GM21423 (cell line): Measurements from ENCODE around the gene KRTAP10-3.
"Not testable (repeated sequence)": the region's sequence is repeated elsewhere in the genome, so short reads cannot be mapped to it uniquely, and the experiment has no call there.

Source experiments
- ATAC-seq: cut with Tn5 transposase; IDR thresholded peaks from one replicate; pipeline ENCODE4 v1.9.1; 2021; ENCODE audit warnings: mild to moderate bottlenecking, moderate library complexity; ENCODE audit not compliant: unreplicated experiment

The KRTAP10-3 gene

DNA sequence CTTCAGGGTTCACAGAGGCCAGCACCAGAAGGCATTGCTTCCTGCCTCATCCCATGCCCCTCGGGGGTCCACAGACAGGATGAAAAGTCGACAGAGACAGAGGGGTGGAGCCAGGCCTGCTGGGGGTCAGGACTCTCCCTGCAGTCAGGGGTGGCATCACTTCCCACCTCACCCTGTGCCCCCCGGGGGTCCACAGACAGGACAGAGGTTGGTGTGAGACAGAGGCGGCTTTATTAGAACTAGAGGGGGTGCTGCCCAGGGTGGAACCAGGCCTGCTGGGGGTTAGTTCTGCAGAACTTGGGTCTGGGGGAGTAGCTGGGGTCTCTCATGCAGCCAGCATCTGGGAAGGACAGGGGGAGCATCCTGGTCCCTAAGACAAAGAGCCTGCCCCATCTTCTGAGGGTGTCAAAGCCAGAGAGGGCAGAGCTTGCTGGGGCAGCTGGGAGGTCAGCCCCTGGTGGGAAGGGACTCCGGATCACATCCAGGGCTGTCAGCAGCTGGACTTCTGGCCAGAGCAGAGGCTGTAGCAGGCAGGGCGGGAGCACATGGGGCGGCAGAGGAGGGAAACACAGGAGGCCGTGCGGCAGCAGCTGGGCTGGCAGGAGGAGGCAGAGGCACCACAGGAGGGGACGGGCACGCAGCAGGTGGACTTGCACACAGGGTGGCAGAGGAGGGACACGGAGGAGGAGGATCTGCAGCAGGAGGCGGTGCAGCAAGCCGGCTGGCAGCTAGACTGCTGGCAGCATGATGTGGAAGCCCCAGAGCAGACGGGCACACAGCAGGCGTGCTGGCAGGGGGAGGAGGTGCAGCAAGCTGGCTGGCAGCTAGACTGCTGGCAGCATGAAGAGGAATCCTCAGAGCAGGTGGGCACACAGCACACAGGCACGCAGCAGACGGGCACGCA, 32.6 kb upstream of the KRTAP10-3 start:
- ATAC-seq: not testable (repeated sequence)

DNA sequence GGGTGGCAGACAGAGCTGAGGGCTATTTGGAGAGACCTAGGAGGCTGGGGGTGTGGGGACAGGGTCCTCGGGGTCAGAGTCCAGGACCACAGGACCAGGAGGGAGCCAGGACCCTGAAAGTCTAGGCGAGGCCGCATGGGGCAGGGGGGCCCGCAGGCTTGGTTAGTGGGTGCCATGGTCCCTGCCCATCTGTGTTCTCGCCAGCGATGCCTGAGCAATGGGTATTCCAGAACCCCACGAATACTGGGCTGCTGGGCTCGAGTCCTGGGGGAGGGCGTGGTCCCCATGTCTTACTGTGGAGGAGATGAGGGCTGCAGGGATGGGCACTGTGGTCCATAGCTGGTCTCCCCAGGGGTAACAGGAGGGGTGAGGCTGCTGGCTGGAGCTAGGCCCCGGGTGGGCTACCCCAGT, 31.7 kb upstream of the KRTAP10-3 start:
- no peak for ATAC-seq

DNA sequence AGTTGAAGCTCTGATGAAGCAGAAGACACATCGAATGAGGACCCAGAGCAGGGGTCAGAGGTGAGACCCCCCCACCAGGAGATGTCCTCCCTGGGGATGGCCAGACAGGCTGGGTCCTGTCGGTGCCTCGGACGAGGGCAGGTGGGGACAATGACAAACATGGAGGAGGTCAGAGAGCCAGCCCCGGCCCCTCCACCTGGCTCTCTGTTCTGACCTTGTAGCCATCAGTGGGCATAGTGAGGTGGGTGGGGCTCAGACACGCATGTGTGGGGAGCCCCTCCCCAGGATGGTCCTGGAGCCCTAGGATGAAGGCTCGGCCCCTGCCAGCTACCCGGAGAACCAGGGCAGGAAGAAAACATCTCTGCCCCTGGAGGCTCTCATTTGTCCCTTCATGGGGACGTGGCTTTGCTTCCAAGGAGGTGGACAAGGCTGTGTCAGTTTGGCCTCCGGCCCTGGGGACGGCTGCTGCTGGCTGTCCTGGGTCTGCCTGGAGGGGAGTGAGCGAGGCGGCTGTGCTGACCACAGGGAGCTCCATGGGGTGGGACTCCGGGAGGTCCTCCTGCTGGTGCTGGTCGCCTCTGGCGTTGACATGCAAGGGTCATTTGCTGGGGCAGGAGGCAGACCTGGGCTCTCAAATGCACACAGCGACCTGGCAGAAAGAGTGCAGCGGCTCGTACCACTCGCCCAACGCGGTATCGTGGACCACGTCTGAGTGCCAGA, 31.2 kb upstream of the KRTAP10-3 start:
- no peak for ATAC-seq

DNA sequence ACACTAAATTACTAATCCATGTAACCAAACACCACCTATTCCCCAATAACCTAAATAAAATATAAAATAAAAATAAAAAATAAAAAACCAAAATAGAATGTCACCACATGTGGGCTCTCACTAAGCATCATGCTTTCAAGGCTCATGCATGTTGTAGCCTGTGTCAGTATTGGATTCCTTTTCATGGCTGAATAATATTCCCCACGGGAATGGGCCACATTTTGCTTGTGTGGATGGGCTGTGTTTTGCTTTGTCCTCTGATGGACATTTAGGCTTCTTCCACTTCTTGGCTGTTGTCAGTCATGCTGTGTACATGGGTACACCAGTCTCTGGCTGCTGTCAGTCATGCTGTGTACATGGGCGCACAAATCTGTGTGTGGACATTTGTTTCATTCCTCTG, 30.5 kb upstream of the KRTAP10-3 start:
- ATAC-seq: no peak

DNA sequence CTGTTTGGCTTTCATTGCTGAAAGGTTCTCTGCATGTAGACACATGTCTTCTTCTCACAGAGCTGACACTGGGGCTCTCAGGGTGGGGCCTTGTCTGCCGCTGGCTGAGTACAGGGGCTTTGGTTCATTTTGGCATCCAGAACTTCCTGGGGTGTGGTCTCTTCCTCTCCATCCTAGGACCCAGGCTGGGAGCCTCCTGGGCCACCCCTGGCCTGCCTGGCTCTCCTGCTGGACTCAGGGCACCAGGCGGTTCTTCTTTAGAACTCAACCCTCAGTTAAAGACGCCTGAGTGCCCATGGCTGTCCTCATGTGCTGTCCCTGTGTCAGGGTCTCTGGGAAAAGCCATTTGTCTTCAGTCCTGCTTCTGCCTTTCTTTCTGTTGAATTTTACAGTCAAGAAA, 27.3 kb upstream of the KRTAP10-3 start:
- no peak for ATAC-seq

DNA sequence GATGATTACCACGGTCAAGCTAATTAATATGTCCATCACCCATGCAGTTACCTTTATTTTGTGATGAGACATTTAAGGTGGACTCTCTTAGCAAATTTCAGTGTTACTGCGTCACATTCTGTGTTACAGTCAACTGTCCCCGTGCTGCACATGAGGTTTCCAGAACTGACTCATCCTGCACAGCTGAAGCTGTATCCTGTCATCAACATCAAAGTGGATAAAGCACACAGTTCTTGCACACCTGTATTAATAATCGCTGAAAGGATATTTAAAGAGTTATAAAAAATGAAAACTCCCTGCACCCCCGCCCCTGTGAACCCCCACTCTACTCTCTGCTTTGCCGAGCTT, 25.2 kb upstream of the KRTAP10-3 start:
- ATAC-seq: no peak

DNA sequence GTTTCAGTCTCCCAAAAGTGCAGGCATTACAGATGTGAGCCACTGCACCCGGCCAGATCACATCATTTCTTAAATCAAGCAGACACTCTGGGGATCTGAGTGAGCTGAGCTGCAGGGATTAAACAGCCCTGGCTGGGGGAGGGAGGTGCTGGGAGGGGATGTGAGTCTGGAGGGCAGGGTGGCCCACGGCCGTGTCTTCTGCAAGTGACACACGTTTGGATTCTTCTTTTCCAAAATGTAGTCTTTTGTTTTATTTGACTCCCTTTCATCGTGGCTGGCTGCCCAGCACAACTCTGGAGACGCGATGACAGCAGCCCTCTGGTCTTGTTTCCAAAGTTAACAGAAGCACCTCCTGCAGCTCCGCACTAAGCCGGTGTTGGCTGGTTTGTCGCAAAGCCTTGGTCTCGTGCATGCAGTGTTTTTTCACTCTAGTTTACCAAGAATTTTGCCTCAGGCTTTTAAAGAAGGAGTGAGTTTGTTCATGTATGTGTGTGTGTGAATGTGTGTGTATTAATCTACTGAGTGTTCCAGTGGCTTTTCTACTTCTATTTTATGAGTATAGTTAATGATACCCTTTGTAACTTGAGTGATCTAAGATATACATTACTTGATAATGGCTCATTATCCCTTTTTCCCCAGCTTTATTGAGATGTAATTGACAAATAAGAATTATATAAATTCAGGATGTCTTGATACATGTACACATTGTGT, 24.6 kb upstream of the KRTAP10-3 start:
- ATAC-seq: no peak

DNA sequence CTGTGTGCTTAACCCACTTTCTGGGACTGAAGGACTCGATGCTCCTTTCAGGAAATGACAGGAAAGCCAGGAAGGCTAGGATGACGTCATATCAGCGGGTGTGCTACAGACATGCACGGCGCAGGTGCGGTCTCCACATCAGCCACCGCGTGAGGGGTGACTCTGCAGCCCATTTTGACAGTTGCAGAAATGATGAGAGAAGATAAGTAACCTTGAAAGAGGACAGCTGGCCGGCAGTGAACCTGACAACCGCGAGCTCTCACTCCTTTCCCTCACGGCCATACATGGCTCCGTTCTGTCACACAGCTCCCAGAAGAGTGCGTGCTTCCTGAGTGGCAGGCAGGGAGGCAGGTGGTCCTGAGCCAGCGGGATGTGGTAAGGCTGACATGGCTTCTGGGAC, 23.5 kb upstream of the KRTAP10-3 start:
- no peak for ATAC-seq

DNA sequence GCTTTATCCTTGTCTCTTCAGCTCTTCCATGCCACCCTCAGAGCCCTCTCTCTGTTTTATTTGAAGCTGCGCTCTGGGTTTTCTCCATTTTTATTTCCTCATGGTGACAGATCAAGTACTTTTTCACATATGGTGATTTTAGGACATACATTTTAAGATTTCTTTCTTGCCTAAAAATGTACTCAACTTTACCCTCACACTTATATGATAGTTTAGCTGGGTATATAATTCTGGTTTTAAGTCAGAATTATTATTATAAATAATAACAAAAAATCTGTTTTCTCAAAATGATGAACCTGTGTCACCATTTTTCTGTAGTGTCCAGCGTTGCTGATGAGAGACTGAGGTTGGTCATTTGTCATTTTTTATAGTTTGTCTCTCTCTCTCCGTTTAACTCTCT, 22.6 kb upstream of the KRTAP10-3 start:
- no peak for ATAC-seq

DNA sequence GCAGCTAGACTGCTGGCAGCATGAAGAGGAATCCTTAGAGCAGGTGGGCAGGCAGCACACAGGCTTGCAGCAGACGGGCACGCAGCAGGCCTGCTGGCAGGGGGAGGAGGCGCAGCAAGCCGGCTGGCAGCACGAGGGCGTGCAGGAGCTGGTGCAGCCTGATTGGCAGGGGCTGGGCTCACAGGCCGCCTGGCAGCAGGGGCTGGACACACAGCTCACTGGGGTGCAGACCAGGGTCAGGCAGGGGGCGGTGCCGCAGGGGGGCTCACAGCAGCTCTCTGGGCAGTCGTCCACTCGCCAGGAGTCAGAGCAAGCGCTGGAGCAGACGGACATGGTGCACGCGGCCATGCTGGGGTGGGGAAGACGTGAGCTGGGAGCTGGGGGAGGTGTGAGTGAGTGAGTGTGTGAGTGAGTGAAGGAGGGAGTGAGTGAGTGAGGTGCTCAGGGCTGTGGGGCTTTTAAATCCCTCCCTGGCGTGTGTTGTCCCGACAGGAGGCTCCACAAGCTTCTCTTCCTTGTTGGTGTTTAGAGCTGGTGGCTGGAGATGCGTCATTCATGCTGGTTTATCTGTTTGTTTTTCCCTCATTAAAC, 21.7 kb upstream of the KRTAP10-3 start, which contains the start of gene KRTAP10-5:
TSS of gene KRTAP10-5 (minus strand) at position 374 of the 591 bp plus-strand sequence. CDS start at position 348, 26 bp downstream.
- not testable (repeated sequence) for ATAC-seq

DNA sequence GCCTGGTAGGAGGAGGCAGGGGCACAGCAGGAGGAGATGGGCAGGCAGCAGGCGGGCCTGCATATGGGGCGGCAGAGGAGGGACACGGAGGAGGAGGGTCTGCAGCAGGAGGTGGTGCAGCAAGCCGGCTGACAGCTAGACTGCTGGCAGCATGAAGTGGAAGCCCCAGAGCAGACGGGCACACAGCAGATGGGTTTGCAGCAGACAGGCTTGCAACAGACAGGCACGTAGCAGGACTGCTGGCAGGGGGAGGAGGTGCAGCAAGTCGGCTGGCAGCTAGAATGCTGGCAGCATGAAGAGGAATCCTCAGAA, 21.2 kb upstream of the KRTAP10-3 start:
- no peak for ATAC-seq

DNA sequence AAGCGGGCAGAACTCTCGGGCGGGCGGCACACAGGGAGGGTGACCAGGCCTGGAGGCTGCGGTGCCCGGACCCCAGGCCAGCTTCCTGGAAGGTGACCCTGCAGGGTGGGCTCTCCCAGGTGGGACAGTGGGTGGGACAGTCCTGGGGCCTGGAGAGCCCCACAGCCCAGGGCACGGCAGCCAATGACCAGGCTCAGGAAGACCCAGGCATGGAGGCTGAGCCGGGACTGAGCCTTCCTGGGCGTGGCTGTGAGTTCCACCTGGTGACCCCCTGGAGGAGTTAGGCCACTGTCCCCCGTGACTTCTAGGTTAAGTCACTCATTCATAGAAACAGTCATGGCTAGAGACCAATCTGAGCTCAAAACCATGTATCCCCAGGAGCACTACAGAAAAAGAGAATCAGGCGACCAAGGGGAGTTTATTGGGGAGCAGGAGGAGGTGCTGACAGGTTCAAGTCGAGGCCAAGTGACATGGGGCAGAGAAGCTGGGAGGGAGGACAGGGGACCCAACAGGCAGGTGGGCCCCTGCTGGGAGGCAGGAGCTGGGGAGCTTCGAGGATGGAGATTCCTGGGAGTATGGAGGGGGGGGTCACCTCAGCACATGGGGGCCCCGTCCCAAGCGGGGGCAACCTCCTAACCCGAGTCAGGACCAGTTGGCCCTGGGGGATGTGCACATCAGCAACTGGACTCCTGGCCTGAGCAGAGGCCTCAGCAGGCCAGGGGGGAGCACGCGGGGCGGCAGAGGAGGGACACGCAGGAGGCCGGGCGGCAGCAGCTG, 20.6 kb upstream of the KRTAP10-3 start:
- ATAC-seq: no peak

DNA sequence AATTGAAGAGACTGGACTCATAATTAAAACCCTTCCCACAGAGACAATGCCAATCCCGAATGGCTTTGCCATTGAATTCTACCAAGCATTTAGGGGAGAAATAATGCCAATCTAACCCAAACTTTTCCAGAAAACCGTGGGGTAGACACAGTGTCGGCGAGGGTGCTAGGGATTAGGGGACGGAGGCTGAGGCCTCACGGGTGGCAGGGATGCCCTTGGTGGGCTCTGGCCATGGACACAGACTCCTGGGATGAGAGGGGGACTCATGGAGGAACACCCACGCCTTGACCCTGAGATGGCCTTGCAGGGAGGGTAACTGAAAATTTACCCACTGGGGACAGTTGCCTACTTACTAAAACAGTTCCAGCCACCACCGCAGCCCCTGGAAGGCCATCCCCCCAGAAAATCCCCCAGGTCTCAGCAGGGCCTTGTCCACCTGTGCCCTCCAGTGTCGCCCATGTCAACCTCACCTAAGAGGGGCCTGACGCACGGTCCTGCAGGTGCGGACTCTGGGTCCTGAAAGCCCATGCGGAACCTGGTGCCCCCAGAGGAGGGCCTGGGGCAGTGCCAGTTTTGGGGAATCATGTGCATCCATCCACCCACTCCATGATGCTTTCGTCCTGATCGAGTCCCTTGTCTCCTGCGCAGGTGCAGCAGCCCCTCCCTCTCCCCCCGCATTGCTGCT, 19.9 kb upstream of the KRTAP10-3 start:
- ATAC-seq: no peak

DNA sequence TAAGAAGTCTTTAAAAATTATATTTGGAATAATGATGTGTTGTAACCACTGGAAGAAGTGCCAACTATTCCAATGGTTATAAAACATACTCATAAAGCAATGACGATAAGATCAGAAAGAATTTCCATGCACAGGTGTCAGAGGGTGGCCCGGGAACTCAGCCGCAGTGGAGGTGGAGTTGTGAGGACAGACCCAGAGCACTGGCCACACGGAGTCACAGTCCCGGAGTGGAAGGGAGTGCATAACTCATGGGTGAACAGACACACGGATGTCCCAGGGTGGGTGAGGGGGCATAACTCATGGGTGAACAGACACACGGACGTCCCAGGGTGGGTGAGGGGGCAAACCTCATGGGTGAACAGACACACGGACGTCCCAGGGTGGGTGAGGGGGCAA, 17.4 kb upstream of the KRTAP10-3 start:
- no peak for ATAC-seq

DNA sequence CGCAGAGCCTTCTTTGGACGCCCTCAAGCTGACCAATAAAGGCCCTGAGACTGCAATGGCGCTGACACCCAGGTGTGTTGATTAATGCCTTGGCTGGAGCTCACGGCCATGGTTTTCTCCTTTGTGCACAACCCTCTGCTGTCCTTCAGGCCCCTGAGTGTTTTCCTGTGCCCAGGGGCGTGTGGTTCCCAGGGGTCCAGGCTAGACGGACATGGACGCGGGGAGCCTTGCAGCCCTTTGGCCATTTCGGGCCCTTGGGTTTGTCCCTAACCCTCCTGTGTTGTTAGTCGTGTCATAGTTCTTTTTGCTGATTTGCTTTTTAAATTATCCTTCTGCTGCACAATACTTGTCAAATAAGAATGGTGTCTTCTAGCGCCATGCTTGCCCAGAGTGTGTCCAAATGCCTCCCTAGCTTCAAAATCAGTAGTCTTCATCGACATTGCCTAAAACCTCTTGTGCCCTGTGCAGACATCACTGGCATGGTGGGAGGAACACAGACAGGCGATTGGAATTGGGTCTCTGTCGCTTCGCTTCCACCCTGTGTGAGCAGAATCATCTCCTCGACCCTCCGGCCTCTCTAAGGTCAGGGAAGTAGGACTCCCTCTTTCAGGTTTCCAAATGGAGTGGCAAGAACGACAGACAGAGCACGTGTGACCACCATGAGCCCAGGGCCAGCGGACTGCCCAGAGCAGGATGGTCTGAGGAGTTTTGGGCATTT, 16.9 kb upstream of the KRTAP10-3 start:
- ATAC-seq: no peak

DNA sequence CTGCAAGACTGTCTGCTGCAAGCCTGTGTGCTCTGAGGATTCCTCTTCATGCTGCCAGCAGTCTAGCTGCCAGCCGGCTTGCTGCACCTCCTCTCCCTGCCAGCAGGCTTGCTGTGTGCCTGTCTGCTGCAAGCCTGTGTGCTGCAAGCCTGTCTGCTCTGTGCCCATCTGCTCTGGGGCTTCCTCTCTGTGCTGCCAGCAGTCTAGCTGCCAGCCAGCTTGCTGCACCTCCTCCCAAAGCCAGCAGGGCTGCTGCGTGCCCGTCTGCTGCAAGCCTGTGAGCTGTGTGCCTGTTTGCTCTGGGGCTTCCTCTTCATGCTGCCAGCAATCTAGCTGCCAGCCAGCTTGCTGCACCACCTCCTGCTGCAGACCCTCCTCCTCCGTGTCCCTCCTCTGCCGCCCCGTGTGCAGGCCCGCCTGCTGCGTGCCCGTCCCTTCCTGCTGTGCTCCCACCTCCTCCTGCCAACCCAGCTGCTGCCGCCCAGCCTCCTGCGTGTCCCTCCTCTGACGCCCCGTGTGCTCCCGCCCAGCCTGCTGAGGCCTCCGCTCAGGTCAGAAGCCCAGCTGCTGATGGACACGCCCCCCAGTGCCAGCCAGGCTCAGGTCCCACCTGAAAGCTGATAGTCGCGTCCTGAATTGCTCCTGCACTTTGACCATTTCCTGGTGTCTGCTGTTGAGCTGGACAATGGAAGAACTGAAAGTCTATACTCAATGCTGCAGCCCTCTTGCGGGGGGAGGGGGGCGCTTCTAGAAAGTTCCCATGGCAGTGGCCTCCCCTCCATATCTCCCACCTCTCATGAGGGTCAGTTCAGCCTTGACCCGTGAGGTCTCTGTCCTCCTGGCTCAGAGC, 16.1 kb upstream of the KRTAP10-3 start:
- no peak for ATAC-seq

DNA sequence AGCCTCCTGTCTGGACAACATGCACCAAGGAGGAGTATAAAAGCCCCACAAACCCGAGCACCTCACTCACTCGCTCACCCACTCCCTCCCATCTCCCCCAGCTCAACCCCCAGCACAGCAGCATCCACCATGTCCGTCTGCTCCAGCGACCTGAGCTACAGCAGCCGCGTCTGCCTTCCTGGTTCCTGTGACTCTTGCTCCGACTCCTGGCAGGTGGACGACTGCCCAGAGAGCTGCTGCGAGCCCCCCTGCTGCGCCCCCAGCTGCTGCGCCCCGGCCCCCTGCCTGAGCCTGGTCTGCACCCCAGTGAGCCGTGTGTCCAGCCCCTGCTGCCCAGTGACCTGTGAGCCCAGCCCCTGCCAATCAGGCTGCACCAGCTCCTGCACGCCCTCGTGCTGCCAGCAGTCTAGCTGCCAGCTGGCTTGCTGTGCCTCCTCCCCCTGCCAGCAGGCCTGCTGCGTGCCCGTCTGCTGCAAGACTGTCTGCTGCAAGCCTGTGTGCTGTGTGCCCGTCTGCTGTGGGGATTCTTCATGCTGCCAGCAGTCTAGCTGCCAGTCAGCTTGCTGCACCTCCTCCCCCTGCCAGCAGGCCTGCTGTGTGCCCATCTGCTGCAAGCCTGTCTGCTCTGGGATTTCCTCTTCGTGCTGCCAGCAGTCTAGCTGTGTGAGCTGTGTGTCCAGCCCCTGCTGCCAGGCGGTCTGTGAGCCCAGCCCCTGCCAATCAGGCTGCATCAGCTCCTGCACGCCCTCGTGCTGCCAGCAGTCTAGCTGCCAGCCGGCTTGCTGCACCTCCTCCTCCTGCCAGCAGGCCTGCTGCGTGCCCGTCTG, 15.2 kb upstream of the KRTAP10-3 start, which contains the start of gene KRTAP10-4:
TSS of gene KRTAP10-4 (plus strand) at position 100 of the 827 bp plus-strand sequence. CDS start at position 130, 30 bp downstream.
- not testable (repeated sequence) for ATAC-seq
